ENCODE measurements around the gene MYL6. TPM values are rescaled to one million over a fixed set of nuclear protein-coding genes. Genes with fewer than 3 reads are reported as not detected.

The MYL6 gene
- total RNA-seq, 1 experiment from 2014 or later: 932 TPM

- no peak for TF ChIP-seq NFATC4 (CRISPR knock-in tag; IDR thresholded peaks at IDR 0.05)
- TF ChIP-seq, protein P1, sequence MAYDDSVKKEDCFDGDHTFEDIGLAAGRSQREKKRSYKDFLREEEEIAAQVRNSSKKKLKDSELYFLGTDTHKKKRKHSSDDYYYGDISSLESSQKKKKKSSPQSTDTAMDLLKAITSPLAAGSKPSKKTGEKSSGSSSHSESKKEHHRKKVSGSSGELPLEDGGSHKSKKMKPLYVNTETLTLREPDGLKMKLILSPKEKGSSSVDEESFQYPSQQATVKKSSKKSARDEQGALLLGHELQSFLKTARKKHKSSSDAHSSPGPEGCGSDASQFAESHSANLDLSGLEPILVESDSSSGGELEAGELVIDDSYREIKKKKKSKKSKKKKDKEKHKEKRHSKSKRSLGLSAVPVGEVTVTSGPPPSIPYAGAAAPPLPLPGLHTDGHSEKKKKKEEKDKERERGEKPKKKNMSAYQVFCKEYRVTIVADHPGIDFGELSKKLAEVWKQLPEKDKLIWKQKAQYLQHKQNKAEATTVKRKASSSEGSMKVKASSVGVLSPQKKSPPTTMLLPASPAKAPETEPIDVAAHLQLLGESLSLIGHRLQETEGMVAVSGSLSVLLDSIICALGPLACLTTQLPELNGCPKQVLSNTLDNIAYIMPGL (CRISPR knock-in tag; IDR thresholded peaks at IDR 0.05): no peak
- no peak for TF ChIP-seq EMX1 (CRISPR knock-in tag; IDR thresholded peaks at IDR 0.05)
- TF ChIP-seq SMAD4 (CRISPR knock-in tag; IDR thresholded peaks at IDR 0.05): no peak
- TF ChIP-seq ATF1 (CRISPR knock-in tag; IDR thresholded peaks at IDR 0.05): no peak
- no peak for TF ChIP-seq MYBL2 (CRISPR knock-in tag; IDR thresholded peaks at IDR 0.05)
- TF ChIP-seq GRHL2 (CRISPR knock-in tag; IDR thresholded peaks at IDR 0.05; ENCODE audit: insufficient replicate concordance, severe bottlenecking): no peak
- no peak for TF ChIP-seq JUN (CRISPR knock-in tag; IDR thresholded peaks at IDR 0.05)
- no peak for TF ChIP-seq ZBTB43 (CRISPR knock-in tag; IDR thresholded peaks at IDR 0.05)
- TF ChIP-seq GTF2I (CRISPR knock-in tag; conservative IDR thresholded peaks at IDR 0.05): no peak
These were observed 20.2 kb downstream of the MYL6 start (continued) for GRCh38 chr12:56178347-56178746.

DNA sequence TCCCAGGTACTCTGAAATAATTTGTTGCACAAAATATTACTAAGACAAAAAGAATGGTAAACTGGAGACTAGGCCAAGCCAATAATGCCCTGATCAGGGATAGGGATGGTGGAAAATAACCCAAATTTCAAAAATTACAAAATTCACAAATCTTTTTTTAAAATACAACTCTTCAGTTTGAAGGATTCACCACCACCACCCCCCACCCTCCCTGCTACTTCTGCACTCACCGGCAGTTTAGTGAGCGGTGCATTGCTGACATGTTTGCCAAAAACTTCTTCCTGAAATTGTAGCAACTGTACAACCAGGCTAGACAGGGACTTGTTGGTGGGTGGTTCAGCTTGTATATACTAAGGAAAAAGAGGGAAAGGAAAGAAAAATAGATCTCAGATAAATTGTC, 28.8 kb downstream of the MYL6 start:
- Mint-ChIP-seq H3K27me3 (ENCODE audit: low read depth) (peaks cover 3% of the 10 kb centered on the region; the same call in 1 of the 2 replicates), H3K4me1 (peaks cover 22% of the 10 kb centered on the region), H3K4me3 (no peak overlapping the region), H3K36me3 (peaks cover 46% of the 10 kb centered on the region), H3K27ac (no peak overlapping the region), H3K9me3 (no peaks in the 10 kb centered on the region)
- CTCF ChIA-PET: interaction anchor here (0.6 to 4.2 kb wide), 4 partner anchors 17 to 68 kb away, joined by 3 to 95 read pairs (median 33); partner anchors contain the start of genes ESYT1 and ZC3H10
- DNase-seq (ENCODE audit: low spot score) (no peak), ATAC-seq (no peak)
- POLR2A ChIA-PET: interaction anchor here (3.2 kb wide), 1 partner anchor 24 kb away, joined by 25 read pairs; no protein-coding TSS in a partner anchor
- no peak for TF ChIP-seq CBFB (CRISPR knock-in tag; IDR thresholded peaks at IDR 0.05; ENCODE audit: low read depth)
- TF ChIP-seq, protein P2, sequence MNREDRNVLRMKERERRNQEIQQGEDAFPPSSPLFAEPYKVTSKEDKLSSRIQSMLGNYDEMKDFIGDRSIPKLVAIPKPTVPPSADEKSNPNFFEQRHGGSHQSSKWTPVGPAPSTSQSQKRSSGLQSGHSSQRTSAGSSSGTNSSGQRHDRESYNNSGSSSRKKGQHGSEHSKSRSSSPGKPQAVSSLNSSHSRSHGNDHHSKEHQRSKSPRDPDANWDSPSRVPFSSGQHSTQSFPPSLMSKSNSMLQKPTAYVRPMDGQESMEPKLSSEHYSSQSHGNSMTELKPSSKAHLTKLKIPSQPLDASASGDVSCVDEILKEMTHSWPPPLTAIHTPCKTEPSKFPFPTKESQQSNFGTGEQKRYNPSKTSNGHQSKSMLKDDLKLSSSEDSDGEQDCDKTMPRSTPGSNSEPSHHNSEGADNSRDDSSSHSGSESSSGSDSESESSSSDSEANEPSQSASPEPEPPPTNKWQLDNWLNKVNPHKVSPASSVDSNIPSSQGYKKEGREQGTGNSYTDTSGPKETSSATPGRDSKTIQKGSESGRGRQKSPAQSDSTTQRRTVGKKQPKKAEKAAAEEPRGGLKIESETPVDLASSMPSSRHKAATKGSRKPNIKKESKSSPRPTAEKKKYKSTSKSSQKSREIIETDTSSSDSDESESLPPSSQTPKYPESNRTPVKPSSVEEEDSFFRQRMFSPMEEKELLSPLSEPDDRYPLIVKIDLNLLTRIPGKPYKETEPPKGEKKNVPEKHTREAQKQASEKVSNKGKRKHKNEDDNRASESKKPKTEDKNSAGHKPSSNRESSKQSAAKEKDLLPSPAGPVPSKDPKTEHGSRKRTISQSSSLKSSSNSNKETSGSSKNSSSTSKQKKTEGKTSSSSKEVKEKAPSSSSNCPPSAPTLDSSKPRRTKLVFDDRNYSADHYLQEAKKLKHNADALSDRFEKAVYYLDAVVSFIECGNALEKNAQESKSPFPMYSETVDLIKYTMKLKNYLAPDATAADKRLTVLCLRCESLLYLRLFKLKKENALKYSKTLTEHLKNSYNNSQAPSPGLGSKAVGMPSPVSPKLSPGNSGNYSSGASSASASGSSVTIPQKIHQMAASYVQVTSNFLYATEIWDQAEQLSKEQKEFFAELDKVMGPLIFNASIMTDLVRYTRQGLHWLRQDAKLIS (CRISPR knock-in tag; IDR thresholded peaks at IDR 0.05; ENCODE audit: borderline replicate concordance): no peak
- TF ChIP-seq ZNF263 (CRISPR knock-in tag; IDR thresholded peaks at IDR 0.05; ENCODE audit: low read depth): no peak
- TF ChIP-seq NR3C1 (CRISPR knock-in tag; conservative IDR thresholded peaks at IDR 0.05; ENCODE audit: low read depth): no peak
- TF ChIP-seq PRDM15 (CRISPR knock-in tag; IDR thresholded peaks at IDR 0.05): no peak
- TF ChIP-seq CDX4 (CRISPR knock-in tag; IDR thresholded peaks at IDR 0.05; ENCODE audit: borderline replicate concordance): no peak
- no peak for TF ChIP-seq ESRRA (CRISPR knock-in tag; IDR thresholded peaks at IDR 0.05; ENCODE audit: borderline replicate concordance)
- no peak for TF ChIP-seq FOXJ3 (CRISPR knock-in tag; IDR thresholded peaks at IDR 0.05; ENCODE audit: borderline replicate concordance)
